PC-9 (cell line): ENCODE data around the gene E2F3.

Experiments used
- EZH2 ChIP-seq: fragments of 200-600 bp; sonication (generic); IDR thresholded peaks from 2 replicates; pipeline ENCODE4 v1.8.0; 2017; ENCODE audit warnings: antibody characterized with exemption, low read depth
- TF ChIP-seq, protein P1 (sequence below): fragments of 200-600 bp; sonication (generic); conservative IDR thresholded peaks from 2 replicates; pipeline ENCODE4 v1.6.1; 2017; ENCODE audit warnings: mixed run types, antibody characterized with exemption, mild to moderate bottlenecking, moderate library complexity

DNA sequence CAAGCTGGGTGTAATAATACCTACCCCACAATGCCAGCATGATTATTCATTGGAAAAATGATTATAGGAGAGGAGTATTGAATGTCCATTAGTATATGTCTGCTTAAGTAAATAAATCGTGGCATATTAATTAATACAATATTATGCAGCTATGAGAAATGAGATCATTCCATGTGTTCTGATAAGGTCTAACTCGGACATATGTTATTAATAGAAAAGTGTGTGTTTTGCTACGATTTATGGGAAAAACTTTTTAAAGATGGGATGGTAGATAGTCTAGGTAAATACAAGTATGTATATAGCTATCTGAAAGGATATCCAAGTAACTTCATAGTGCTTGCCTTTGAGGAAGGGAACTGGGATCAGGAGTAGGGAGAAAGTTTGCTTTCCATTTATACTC lies 71.1 kb downstream of the E2F3 start:
- TF ChIP-seq, protein P1, sequence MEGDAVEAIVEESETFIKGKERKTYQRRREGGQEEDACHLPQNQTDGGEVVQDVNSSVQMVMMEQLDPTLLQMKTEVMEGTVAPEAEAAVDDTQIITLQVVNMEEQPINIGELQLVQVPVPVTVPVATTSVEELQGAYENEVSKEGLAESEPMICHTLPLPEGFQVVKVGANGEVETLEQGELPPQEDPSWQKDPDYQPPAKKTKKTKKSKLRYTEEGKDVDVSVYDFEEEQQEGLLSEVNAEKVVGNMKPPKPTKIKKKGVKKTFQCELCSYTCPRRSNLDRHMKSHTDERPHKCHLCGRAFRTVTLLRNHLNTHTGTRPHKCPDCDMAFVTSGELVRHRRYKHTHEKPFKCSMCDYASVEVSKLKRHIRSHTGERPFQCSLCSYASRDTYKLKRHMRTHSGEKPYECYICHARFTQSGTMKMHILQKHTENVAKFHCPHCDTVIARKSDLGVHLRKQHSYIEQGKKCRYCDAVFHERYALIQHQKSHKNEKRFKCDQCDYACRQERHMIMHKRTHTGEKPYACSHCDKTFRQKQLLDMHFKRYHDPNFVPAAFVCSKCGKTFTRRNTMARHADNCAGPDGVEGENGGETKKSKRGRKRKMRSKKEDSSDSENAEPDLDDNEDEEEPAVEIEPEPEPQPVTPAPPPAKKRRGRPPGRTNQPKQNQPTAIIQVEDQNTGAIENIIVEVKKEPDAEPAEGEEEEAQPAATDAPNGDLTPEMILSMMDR = no peak
- no peak for TF ChIP-seq EZH2
